ENCODE measurements around the gene PDZRN4.
"Not testable (repeated sequence)": the region's sequence is repeated elsewhere in the genome, so short reads cannot be mapped to it uniquely, and the experiment has no call there.

Gene PDZRN4

GRCh38 chr12:41293461-41293860 lies 105.3 kb downstream of the PDZRN4 start:
- DNase-seq (ENCODE audit: low read depth): no peak
- no peak overlapping the region for H3K4me3 ChIP-seq (ENCODE audit: low read depth, low read length)
- no peak for TF ChIP-seq CTCF (conservative IDR thresholded peaks at IDR 0.05; ENCODE audit: low read depth, low read length)

- DNase-seq (ENCODE audit: low read depth): no peak
- no peak for TF ChIP-seq CTCF (conservative IDR thresholded peaks at IDR 0.05; ENCODE audit: low read depth, low read length)
- H3K4me3 ChIP-seq (ENCODE audit: low read depth, low read length): no peak overlapping the region
Measured at GRCh38 chr12:41302979-41303403, 114.9 kb downstream of the PDZRN4 start.

- H3K4me3 ChIP-seq (ENCODE audit: low read depth, low read length): no peak overlapping the region
- TF ChIP-seq CTCF (conservative IDR thresholded peaks at IDR 0.05; ENCODE audit: low read depth, low read length): no peak
- DNase-seq (ENCODE audit: low read depth): no peak
Measured at GRCh38 chr12:41304526-41304925, 116.4 kb downstream of the PDZRN4 start.

GRCh38 chr12:41310367-41310766 lies 122.2 kb downstream of the PDZRN4 start:
- no peak for DNase-seq (ENCODE audit: low read depth)
- no peak for TF ChIP-seq CTCF (conservative IDR thresholded peaks at IDR 0.05; ENCODE audit: low read depth, low read length)
- H3K4me3 ChIP-seq (ENCODE audit: low read depth, low read length): no peak overlapping the region

GRCh38 chr12:41311883-41312282 lies 123.8 kb downstream of the PDZRN4 start:
- H3K4me3 ChIP-seq (ENCODE audit: low read depth, low read length): no peak overlapping the region
- TF ChIP-seq CTCF (conservative IDR thresholded peaks at IDR 0.05; ENCODE audit: low read depth, low read length): no peak
- DNase-seq (ENCODE audit: low read depth): no peak

- not testable (repeated sequence) for DNase-seq (ENCODE audit: low read depth); H3K4me3 ChIP-seq (ENCODE audit: low read depth, low read length)
Measured at GRCh38 chr12:41312451-41312850, 124.3 kb downstream of the PDZRN4 start.

- DNase-seq (ENCODE audit: low read depth): no peak
- H3K4me3 ChIP-seq (ENCODE audit: low read depth, low read length): no peak overlapping the region
- no peak for TF ChIP-seq CTCF (conservative IDR thresholded peaks at IDR 0.05; ENCODE audit: low read depth, low read length)
Measured at GRCh38 chr12:41325336-41325735, 137.2 kb downstream of the PDZRN4 start.
